HepG2 (cell line): ENCODE data around the gene CDAN1. TPM values are rescaled to one million over a fixed set of nuclear protein-coding genes. Genes with fewer than 3 reads are reported as not detected.

ENCODE experiments used
- ATAC-seq: fragments of 200-7000 bp; cut with Tn5 transposase; 3 replicates; pipeline ENCODE4 v1.9.1; 2020; ENCODE audit warnings: mild to moderate bottlenecking, moderate library complexity
- BruUV-seq: library from RNA; stranded (reverse); fragments of 400-500 nt; replicated peaks from 2 replicates; lab custom pipeline; 2021; lab: Mats Ljungman, UMichigan
- CTCF ChIA-PET: fragments of 300-600 bp; formaldehyde crosslinking; extraction: SDS; loops from one replicate; lab custom pipeline; 2021; ENCODE audit warnings: low total read pairs, inconsistent platforms, low intra/inter-chr PET ratio; lab: Yijun Ruan, JAX
- POLR2A ChIA-PET: fragments of 350-600 bp; sonication (Branson Sonifier 250); formaldehyde crosslinking; loops from one replicate; lab custom pipeline; 2020; ENCODE audit warnings: antibody characterized with exemption, inconsistent platforms; lab: Yijun Ruan, JAX
- DNase-seq: peaks from one replicate; pipeline ENCODE4 v3.0.0-alpha.2; 2015; ENCODE audit warnings: low spot score
- FAIRE-seq: peaks from 3 replicates; lab custom pipeline; 2011; peaks lifted over from hg19 to GRCh38; lab: Jason Lieb, UNC
- H2AFZ ChIP-seq: one replicate; pipeline ENCODE4 v1.6.1; 2011; ENCODE audit warnings: low read length, inconsistent platforms
- H3K27ac ChIP-seq: fragments of 300-600 bp; 3 replicates; pipeline ENCODE4 v1.8.0; 2011; ENCODE audit warnings: mixed run types, mild to moderate bottlenecking, mixed read lengths, low read length, inconsistent platforms; ENCODE audit not compliant: insufficient read depth; ENCODE audit errors: extremely low read length
- H3K27me3 ChIP-seq, 2 experiments: fragments of 200-600 bp in 1 of 2; 2 replicates in 1 of 2; 3 replicates in 1 of 2; pipeline versions ENCODE4 v1.6.0 to v1.8.0; 2011; ENCODE audit warnings: low read length in 2 of 2, mild to moderate bottlenecking in 2 of 2, moderate library complexity in 2 of 2, inconsistent platforms in 1 of 2; ENCODE audit not compliant: insufficient read depth in 2 of 2, control insufficient read depth in 1 of 2
- H3K36me3 ChIP-seq, 2 experiments: fragments of 200-600 bp in 1 of 2; replicated peaks in 1 of 2; 2 replicates in 1 of 2; 3 replicates in 1 of 2; pipeline versions ENCODE4 v1.5.1 to v1.8.0; 2011; ENCODE audit warnings: low read length in 2 of 2, inconsistent platforms in 1 of 2; ENCODE audit not compliant: insufficient read depth in 2 of 2, control insufficient read depth in 1 of 2
- H3K4me1 ChIP-seq: 2 replicates; pipeline ENCODE4 v1.5.1; 2012; ENCODE audit warnings: low read length, inconsistent platforms; ENCODE audit not compliant: insufficient read depth
- H3K4me2 ChIP-seq: 2 replicates; pipeline ENCODE4 v1.6.0; 2011; ENCODE audit warnings: low read depth, low read length, inconsistent platforms
- H3K4me3 ChIP-seq, 3 experiments: fragments of 200-600 bp in 1 of 3; sonication (generic), shearing (Covaris generic) in 1 of 3; replicated peaks in 1 of 3; 2 replicates each; pipeline ENCODE4 v1.5.1; 2011 to 2016; ENCODE audit warnings: low read length in 3 of 3, inconsistent platforms in 2 of 3, low read depth in 2 of 3, mild to moderate bottlenecking in 2 of 3, control low read depth in 1 of 3, mixed read lengths in 1 of 3; ENCODE audit not compliant: insufficient read depth in 1 of 3
- H3K79me2 ChIP-seq: one replicate; pipeline ENCODE4 v1.6.1; 2011; ENCODE audit warnings: low read length, inconsistent platforms; ENCODE audit not compliant: insufficient read depth
- H3K9ac ChIP-seq: 2 replicates; pipeline ENCODE4 v1.6.0; 2011; ENCODE audit warnings: mild to moderate bottlenecking, low read depth, low read length, inconsistent platforms; ENCODE audit not compliant: insufficient read depth
- H3K9me3 ChIP-seq: 2 replicates; pipeline ENCODE4 v1.5.1; 2012; ENCODE audit warnings: mild to moderate bottlenecking, low read length
- H4K20me1 ChIP-seq: 2 replicates; pipeline ENCODE4 v1.6.0; 2011; ENCODE audit warnings: inconsistent platforms, mild to moderate bottlenecking, low read length, moderate library complexity; ENCODE audit not compliant: insufficient read depth
- CAMTA2 ChIP-seq: sonication (generic); formaldehyde crosslinking; IDR thresholded peaks from 2 replicates; pipeline ENCODE4 v1.4.0; 2020; ENCODE audit warnings: mild to moderate bottlenecking, missing genetic modification reagents, borderline replicate concordance
- CHD2 ChIP-seq: IDR thresholded peaks from 2 replicates; pipeline ENCODE4 v1.6.1; 2011; ENCODE audit warnings: low read depth, low read length, improper control_type of control experiment
- PITX1 ChIP-seq: sonication (generic); formaldehyde crosslinking; IDR thresholded peaks from 2 replicates; pipeline ENCODE4 v1.5.1; 2020; ENCODE audit warnings: mild to moderate bottlenecking, missing genetic modification reagents
- POLR2G ChIP-seq: fragments of 200-400 bp; formaldehyde crosslinking; IDR thresholded peaks from 2 replicates; pipeline ENCODE4 v1.6.1; 2018; ENCODE audit warnings: mild to moderate bottlenecking, low read depth, low read length, moderate library complexity
- STAG1 ChIP-seq: sonication (generic); formaldehyde crosslinking; IDR thresholded peaks from 2 replicates; pipeline ENCODE4 v1.4.0; 2020; ENCODE audit warnings: missing genetic modification reagents
- TBP ChIP-seq: sonication (generic); formaldehyde crosslinking; IDR thresholded peaks from 2 replicates; pipeline ENCODE4 v1.5.0; 2020; ENCODE audit warnings: missing genetic modification reagents
- ZBTB38 ChIP-seq: sonication (generic); formaldehyde crosslinking; IDR thresholded peaks from 2 replicates; pipeline ENCODE4 v1.5.1; 2020; ENCODE audit warnings: mild to moderate bottlenecking, missing genetic modification reagents
- ZNF205 ChIP-seq: IDR thresholded peaks from 2 replicates; pipeline ENCODE4 v1.6.1; 2018; ENCODE audit warnings: missing biosample characterization, missing genetic modification reagents
- ZNF296 ChIP-seq: sonication (generic); formaldehyde crosslinking; conservative IDR thresholded peaks from 2 replicates; pipeline ENCODE4 v1.5.0; 2020; ENCODE audit warnings: mild to moderate bottlenecking, missing genetic modification reagents
- ZNF317 ChIP-seq: sonication (generic); formaldehyde crosslinking; IDR thresholded peaks from 2 replicates; pipeline ENCODE4 v1.5.0; 2020; ENCODE audit warnings: mild to moderate bottlenecking, missing genetic modification reagents
- ZNF543 ChIP-seq: sonication (generic); formaldehyde crosslinking; IDR thresholded peaks from 2 replicates; pipeline ENCODE4 v1.4.0; 2020; ENCODE audit warnings: mild to moderate bottlenecking, missing genetic modification reagents
- ZNF589 ChIP-seq: sonication (generic); formaldehyde crosslinking; conservative IDR thresholded peaks from 2 replicates; pipeline ENCODE4 v1.8.0; 2022; ENCODE audit warnings: mild to moderate bottlenecking, moderate library complexity, missing genetic modification reagents
- ZNF816 ChIP-seq: sonication (generic); formaldehyde crosslinking; IDR thresholded peaks from 2 replicates; pipeline ENCODE4 v1.8.0; 2022; ENCODE audit warnings: missing genetic modification reagents, mild to moderate bottlenecking, borderline replicate concordance
- WGBS: methylation state at CpG from one replicate; pipeline ENCODE4 v1.1.6; 2017; ENCODE audit warnings: low lambda C conversion rate; 5-methylcytosine and 5-hydroxymethylcytosine counted together
- in situ Hi-C: cut with HindIII; loops from 2 replicates; pipeline ENCODE4 v1.10.0; 2017; ENCODE audit warnings: low pct_unique_long_range_greater_than_20kb; ENCODE audit not compliant: extremely low pct_ligation_motif_present
- intact Hi-C: fragments of 100-400 bp; cut with micrococcal nuclease; formaldehyde crosslinking; loops from one replicate; pipeline ENCODE4 v1.10.0; 2022; ENCODE audit not compliant: unreplicated experiment
- polyA plus RNA-seq, 8 experiments: library from polyadenylated mRNA; depleted of rRNA in 3 of 8; stranded (reverse) in 7 of 8; unstranded in 1 of 8; fragments of >200 nt; fragmentation: Illumina TruSeq in 4 of 8; extraction: Trizol in 4 of 8; gene quantifications; 2 replicates each; pipeline versions ENCODE4 v1.2.1 to v1.2.3, GENCODE V29; 2011 to 2016; ENCODE audit warnings: low read depth in 4 of 8, missing spikeins in 1 of 8, mixed read lengths in 1 of 8; ENCODE audit not compliant: insufficient read depth in 1 of 8
- total RNA-seq, 5 experiments: library from RNA; depleted of rRNA; stranded (reverse); fragments of >200 nt; fragmentation: Illumina TruSeq; extraction: Trizol; gene quantifications; 2 replicates each; pipeline ENCODE4 v1.2.3, GENCODE V29; 2016; ENCODE audit warnings: low read depth in 1 of 5
- TF ChIP-seq, protein P1 (sequence below): sonication (generic); formaldehyde crosslinking; IDR thresholded peaks from 2 replicates; pipeline ENCODE4 v1.8.0; 2022; ENCODE audit warnings: mild to moderate bottlenecking, missing genetic modification reagents
- TF ChIP-seq, protein P2 (sequence below): sonication (generic); formaldehyde crosslinking; IDR thresholded peaks from 2 replicates; pipeline ENCODE4 v1.5.1; 2020; ENCODE audit warnings: mild to moderate bottlenecking, missing genetic modification reagents, borderline replicate concordance
- TF ChIP-seq, protein P3 (sequence below): sonication (generic); formaldehyde crosslinking; IDR thresholded peaks from 2 replicates; pipeline ENCODE4 v1.4.0; 2020; ENCODE audit warnings: missing genetic modification reagents

The CDAN1 gene
- total and polyA plus RNA-seq, 2 of the 13 experiments (the other 11 are each of a cell fraction or from before 2014, with no cell fraction given) = 5.0 to 16.1 TPM

DNA sequence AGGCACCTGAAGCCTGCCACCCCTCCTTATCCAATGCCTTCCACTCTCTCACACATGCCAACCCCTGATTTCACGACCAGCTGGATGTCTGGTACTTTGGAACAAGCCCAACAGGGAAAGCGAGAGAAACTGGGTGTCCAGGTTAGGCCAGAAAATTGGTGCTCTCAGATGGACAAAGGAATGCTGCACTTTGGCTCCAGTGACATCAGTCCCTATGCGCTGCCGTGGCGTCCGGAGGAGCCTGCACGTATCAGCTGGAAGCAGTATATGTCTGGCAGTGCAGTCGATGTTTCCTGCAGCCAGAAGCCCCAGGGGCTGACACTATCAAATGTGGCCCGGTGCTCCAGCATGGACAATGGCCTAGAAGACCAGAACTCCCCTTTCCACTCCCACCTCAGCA, 45.2 kb downstream of the CDAN1 start:
- no peaks in the 10 kb centered on the region for H4K20me1 ChIP-seq
- DNase-seq (no peak), ATAC-seq (no peak), FAIRE-seq (no peak)
- no peak overlapping the region for H3K27ac ChIP-seq
- no peak overlapping the region for H2AFZ ChIP-seq
- BruUV-seq = no TSS peak
- H3K4me1 ChIP-seq = no peaks in the 10 kb centered on the region
- H3K36me3 ChIP-seq = peaks cover 4 to 12% of the 10 kb centered on the region in 2 experiments; a peak in 3 of 5 replicates
- H3K4me2 ChIP-seq = no peak overlapping the region
- no peaks in the 10 kb centered on the region for H3K79me2 ChIP-seq
- POLR2A ChIA-PET = no interaction called here
- 96% methylated on average over 7 of the region's 9 CpGs for WGBS
- H3K4me3 ChIP-seq = no peak overlapping the region
- H3K9ac ChIP-seq = no peak overlapping the region
- TF ChIP-seq ZNF296 = no peak
- TF ChIP-seq CAMTA2 (CRISPR knock-in tag) = no peak
- no peak for TF ChIP-seq STAG1 (CRISPR knock-in tag)
- no peak for TF ChIP-seq ZNF816 (CRISPR knock-in tag)
- TF ChIP-seq ZBTB38 (CRISPR knock-in tag) = no peak
- TF ChIP-seq TBP (CRISPR knock-in tag) = no peak
- no peak for TF ChIP-seq ZNF543 (CRISPR knock-in tag)
- TF ChIP-seq ZNF205 (CRISPR knock-in tag) = no peak
- TF ChIP-seq, protein P1, sequence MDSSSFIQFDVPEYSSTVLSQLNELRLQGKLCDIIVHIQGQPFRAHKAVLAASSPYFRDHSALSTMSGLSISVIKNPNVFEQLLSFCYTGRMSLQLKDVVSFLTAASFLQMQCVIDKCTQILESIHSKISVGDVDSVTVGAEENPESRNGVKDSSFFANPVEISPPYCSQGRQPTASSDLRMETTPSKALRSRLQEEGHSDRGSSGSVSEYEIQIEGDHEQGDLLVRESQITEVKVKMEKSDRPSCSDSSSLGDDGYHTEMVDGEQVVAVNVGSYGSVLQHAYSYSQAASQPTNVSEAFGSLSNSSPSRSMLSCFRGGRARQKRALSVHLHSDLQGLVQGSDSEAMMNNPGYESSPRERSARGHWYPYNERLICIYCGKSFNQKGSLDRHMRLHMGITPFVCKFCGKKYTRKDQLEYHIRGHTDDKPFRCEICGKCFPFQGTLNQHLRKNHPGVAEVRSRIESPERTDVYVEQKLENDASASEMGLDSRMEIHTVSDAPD (CRISPR knock-in tag) = no peak
- TF ChIP-seq ZNF317 (CRISPR knock-in tag) = no peak
- TF ChIP-seq ZNF589 = no peak
- TF ChIP-seq, protein P2, sequence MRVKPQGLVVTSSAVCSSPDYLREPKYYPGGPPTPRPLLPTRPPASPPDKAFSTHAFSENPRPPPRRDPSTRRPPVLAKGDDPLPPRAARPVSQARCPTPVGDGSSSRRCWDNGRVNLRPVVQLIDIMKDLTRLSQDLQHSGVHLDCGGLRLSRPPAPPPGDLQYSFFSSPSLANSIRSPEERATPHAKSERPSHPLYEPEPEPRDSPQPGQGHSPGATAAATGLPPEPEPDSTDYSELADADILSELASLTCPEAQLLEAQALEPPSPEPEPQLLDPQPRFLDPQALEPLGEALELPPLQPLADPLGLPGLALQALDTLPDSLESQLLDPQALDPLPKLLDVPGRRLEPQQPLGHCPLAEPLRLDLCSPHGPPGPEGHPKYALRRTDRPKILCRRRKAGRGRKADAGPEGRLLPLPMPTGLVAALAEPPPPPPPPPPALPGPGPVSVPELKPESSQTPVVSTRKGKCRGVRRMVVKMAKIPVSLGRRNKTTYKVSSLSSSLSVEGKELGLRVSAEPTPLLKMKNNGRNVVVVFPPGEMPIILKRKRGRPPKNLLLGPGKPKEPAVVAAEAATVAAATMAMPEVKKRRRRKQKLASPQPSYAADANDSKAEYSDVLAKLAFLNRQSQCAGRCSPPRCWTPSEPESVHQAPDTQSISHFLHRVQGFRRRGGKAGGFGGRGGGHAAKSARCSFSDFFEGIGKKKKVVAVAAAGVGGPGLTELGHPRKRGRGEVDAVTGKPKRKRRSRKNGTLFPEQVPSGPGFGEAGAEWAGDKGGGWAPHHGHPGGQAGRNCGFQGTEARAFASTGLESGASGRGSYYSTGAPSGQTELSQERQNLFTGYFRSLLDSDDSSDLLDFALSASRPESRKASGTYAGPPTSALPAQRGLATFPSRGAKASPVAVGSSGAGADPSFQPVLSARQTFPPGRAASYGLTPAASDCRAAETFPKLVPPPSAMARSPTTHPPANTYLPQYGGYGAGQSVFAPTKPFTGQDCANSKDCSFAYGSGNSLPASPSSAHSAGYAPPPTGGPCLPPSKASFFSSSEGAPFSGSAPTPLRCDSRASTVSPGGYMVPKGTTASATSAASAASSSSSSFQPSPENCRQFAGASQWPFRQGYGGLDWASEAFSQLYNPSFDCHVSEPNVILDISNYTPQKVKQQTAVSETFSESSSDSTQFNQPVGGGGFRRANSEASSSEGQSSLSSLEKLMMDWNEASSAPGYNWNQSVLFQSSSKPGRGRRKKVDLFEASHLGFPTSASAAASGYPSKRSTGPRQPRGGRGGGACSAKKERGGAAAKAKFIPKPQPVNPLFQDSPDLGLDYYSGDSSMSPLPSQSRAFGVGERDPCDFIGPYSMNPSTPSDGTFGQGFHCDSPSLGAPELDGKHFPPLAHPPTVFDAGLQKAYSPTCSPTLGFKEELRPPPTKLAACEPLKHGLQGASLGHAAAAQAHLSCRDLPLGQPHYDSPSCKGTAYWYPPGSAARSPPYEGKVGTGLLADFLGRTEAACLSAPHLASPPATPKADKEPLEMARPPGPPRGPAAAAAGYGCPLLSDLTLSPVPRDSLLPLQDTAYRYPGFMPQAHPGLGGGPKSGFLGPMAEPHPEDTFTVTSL (CRISPR knock-in tag) = no peak
- no peak for TF ChIP-seq POLR2G
- TF ChIP-seq, protein P3, sequence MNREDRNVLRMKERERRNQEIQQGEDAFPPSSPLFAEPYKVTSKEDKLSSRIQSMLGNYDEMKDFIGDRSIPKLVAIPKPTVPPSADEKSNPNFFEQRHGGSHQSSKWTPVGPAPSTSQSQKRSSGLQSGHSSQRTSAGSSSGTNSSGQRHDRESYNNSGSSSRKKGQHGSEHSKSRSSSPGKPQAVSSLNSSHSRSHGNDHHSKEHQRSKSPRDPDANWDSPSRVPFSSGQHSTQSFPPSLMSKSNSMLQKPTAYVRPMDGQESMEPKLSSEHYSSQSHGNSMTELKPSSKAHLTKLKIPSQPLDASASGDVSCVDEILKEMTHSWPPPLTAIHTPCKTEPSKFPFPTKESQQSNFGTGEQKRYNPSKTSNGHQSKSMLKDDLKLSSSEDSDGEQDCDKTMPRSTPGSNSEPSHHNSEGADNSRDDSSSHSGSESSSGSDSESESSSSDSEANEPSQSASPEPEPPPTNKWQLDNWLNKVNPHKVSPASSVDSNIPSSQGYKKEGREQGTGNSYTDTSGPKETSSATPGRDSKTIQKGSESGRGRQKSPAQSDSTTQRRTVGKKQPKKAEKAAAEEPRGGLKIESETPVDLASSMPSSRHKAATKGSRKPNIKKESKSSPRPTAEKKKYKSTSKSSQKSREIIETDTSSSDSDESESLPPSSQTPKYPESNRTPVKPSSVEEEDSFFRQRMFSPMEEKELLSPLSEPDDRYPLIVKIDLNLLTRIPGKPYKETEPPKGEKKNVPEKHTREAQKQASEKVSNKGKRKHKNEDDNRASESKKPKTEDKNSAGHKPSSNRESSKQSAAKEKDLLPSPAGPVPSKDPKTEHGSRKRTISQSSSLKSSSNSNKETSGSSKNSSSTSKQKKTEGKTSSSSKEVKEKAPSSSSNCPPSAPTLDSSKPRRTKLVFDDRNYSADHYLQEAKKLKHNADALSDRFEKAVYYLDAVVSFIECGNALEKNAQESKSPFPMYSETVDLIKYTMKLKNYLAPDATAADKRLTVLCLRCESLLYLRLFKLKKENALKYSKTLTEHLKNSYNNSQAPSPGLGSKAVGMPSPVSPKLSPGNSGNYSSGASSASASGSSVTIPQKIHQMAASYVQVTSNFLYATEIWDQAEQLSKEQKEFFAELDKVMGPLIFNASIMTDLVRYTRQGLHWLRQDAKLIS (CRISPR knock-in tag) = no peak
- no peak for TF ChIP-seq PITX1 (CRISPR knock-in tag)
- TF ChIP-seq CHD2 = no peak
- no peaks in the 10 kb centered on the region for H3K9me3 ChIP-seq
- intact Hi-C loops = no loop called here
- CTCF ChIA-PET = no interaction called here
- H3K27me3 ChIP-seq = no peaks in the 10 kb centered on the region; a peak in 1 of 5 replicates
- in situ Hi-C loops = no loop called here
